ENCODE measurements around the gene EIF4G3. TPM values are rescaled to one million over a fixed set of nuclear protein-coding genes. Genes with fewer than 3 reads are reported as not detected.

Gene EIF4G3
- total RNA-seq, 1 donor from 2014 or later = 97.4 TPM

- no peak for TF ChIP-seq CTCF (IDR thresholded peaks at IDR 0.05; ENCODE audit: unreplicated experiment)
- Mint-ChIP-seq H3K36me3 (ENCODE audit: insufficient read depth) (peaks cover 43% of the 10 kb centered on the region), H3K4me3 (ENCODE audit: low read depth) (no peak overlapping the region)
These were observed 413.3 kb downstream of the EIF4G3 start for GRCh38 chr1:20763417-20763816.

GRCh38 chr1:20760322-20760721 is 416.4 kb downstream of the EIF4G3 start:
- Mint-ChIP-seq H3K9me3 (ENCODE audit: low read depth) (no peaks in the 10 kb centered on the region), H3K36me3 (ENCODE audit: insufficient read depth) (peaks cover 44% of the 10 kb centered on the region), H3K4me1 (ENCODE audit: low read depth) (peaks cover 9% of the 10 kb centered on the region), H3K27ac (no peak overlapping the region), H3K27me3 (no peaks in the 10 kb centered on the region), H3K4me3 (ENCODE audit: low read depth) (no peak overlapping the region)
- DNase-seq (ENCODE audit: low spot score, unreplicated experiment) = no peak
- TF ChIP-seq CTCF (IDR thresholded peaks at IDR 0.05; ENCODE audit: unreplicated experiment) = no peak

More at GRCh38 chr1:20763417-20763816, 413.3 kb downstream of the EIF4G3 start:
- peaks cover 9% of the 10 kb centered on the region for H3K4me1 Mint-ChIP-seq (ENCODE audit: low read depth)
- H3K9me3 Mint-ChIP-seq (ENCODE audit: low read depth) = no peaks in the 10 kb centered on the region
- H3K27ac Mint-ChIP-seq = no peak overlapping the region
- DNase-seq (ENCODE audit: low spot score, unreplicated experiment) = no peak
- H3K27me3 Mint-ChIP-seq = no peaks in the 10 kb centered on the region

Small RNA genes lying within 50 kb of the gene (microRNA-seq; reads per million reads assigned to microRNA genes)
- gene MIR1256 (ENCODE audit: borderline number of aligned reads, unreplicated experiment) = 2.4 reads per million

Other genes starting within 250 kb of the EIF4G3 start
- 200 and 217 TPM in 2 replicates for gene ECE1, start 113.6 kb upstream of the EIF4G3 start, total RNA-seq

All from progenitor cell of endocrine pancreas (in vitro differentiated cells).